ENCODE results near the gene CEP112. TPM values are rescaled to one million over a fixed set of nuclear protein-coding genes. Genes with fewer than 3 reads are reported as not detected.
A peak's percentile ranks its signal among the peaks of the same experiment; 100 is the strongest.
"Not testable (repeated sequence)": the region's sequence is repeated elsewhere in the genome, so short reads cannot be mapped to it uniquely, and the experiment has no call there.

The CEP112 gene
- total RNA-seq, 1 donor from 2014 or later = 20.7 TPM

- ATAC-seq (ENCODE audit: poor library complexity) (peak; percentile 90), DNase-seq (no peak)
- intact Hi-C loops (cut with DNase I) = loop anchor here (10.0 kb wide), 1 partner anchor 607 kb away; the partner anchor contains the start of gene AXIN2
These were observed 20.2 kb downstream of the CEP112 start for GRCh38 chr17:66171692-66172091.

GRCh38 chr17:66171172-66171571 is 20.8 kb downstream of the CEP112 start:
- ATAC-seq (ENCODE audit: poor library complexity) = no peak
- intact Hi-C loops (cut with DNase I) = loop anchor here (10.0 kb wide), 1 partner anchor 606 kb away; the partner anchor contains the start of gene AXIN2
- DNase-seq = no peak

GRCh38 chr17:66169839-66170238 is 22.1 kb downstream of the CEP112 start:
- ATAC-seq (ENCODE audit: poor library complexity) = no peak

GRCh38 chr17:66167189-66167815 is 24.6 kb downstream of the CEP112 start:
- intact Hi-C loops (cut with DNase I) = no loop called here
- ATAC-seq (ENCODE audit: poor library complexity) (no peak), DNase-seq (no peak)

More at GRCh38 chr17:66169839-66170238, 22.1 kb downstream of the CEP112 start:
- intact Hi-C loops (cut with DNase I) = loop anchor here (10.0 kb wide), 1 partner anchor 605 kb away; the partner anchor contains the start of gene AXIN2
- DNase-seq = no peak

- DNase-seq (no peak), ATAC-seq (ENCODE audit: poor library complexity) (no peak)
- intact Hi-C loops (cut with DNase I) = no loop called here
These were observed 26.3 kb downstream of the CEP112 start for GRCh38 chr17:66165537-66166123.

GRCh38 chr17:66155055-66155454 is 36.9 kb downstream of the CEP112 start:
- ATAC-seq (ENCODE audit: poor library complexity); intact Hi-C loops (cut with DNase I); DNase-seq: not testable (repeated sequence)

- DNase-seq (no peak), ATAC-seq (ENCODE audit: poor library complexity) (no peak)
- intact Hi-C loops (cut with DNase I) = no loop called here
These were observed 39.2 kb downstream of the CEP112 start for GRCh38 chr17:66152756-66153155.

- DNase-seq (no peak), ATAC-seq (ENCODE audit: poor library complexity) (no peak)
- intact Hi-C loops (cut with DNase I) = no loop called here
These were observed 41.2 kb downstream of the CEP112 start for GRCh38 chr17:66150708-66151107.

GRCh38 chr17:66149562-66149961 is 42.4 kb downstream of the CEP112 start:
- DNase-seq (no peak), ATAC-seq (ENCODE audit: poor library complexity) (no peak)

GRCh38 chr17:66146394-66146793 is 45.5 kb downstream of the CEP112 start:
- ATAC-seq (ENCODE audit: poor library complexity) (no peak), DNase-seq (no peak)
- intact Hi-C loops (cut with DNase I) = no loop called here

More at GRCh38 chr17:66149562-66149961, 42.4 kb downstream of the CEP112 start:
- intact Hi-C loops (cut with DNase I) = no loop called here

GRCh38 chr17:66143657-66144282 is 48.2 kb downstream of the CEP112 start:
- intact Hi-C loops (cut with DNase I) = no loop called here
- no peak for DNase-seq
- ATAC-seq (ENCODE audit: poor library complexity) = no peak

GRCh38 chr17:66142428-66142827 is 49.5 kb downstream of the CEP112 start:
- no peak for ATAC-seq (ENCODE audit: poor library complexity)
- intact Hi-C loops (cut with DNase I) = no loop called here
- DNase-seq = no peak

GRCh38 chr17:66138120-66138519 is 53.8 kb downstream of the CEP112 start:
- intact Hi-C loops (cut with DNase I) = no loop called here
- DNase-seq (no peak), ATAC-seq (ENCODE audit: poor library complexity) (no peak)

- no peak for ATAC-seq (ENCODE audit: poor library complexity)
These were observed 56.0 kb downstream of the CEP112 start for GRCh38 chr17:66135896-66136295.

GRCh38 chr17:66135219-66135618 is 56.7 kb downstream of the CEP112 start:
- ATAC-seq (ENCODE audit: poor library complexity) (no peak), DNase-seq (no peak)
- intact Hi-C loops (cut with DNase I) = no loop called here

More at GRCh38 chr17:66135896-66136295, 56.0 kb downstream of the CEP112 start:
- intact Hi-C loops (cut with DNase I) = no loop called here
- DNase-seq = no peak

GRCh38 chr17:66129759-66130158 is 62.2 kb downstream of the CEP112 start:
- no peak for DNase-seq
- ATAC-seq (ENCODE audit: poor library complexity) = no peak
- intact Hi-C loops (cut with DNase I) = no loop called here

GRCh38 chr17:66126231-66126630 is 65.7 kb downstream of the CEP112 start:
- DNase-seq (no peak), ATAC-seq (ENCODE audit: poor library complexity) (no peak)
- intact Hi-C loops (cut with DNase I) = no loop called here

- intact Hi-C loops (cut with DNase I) = no loop called here
- ATAC-seq (ENCODE audit: poor library complexity) (no peak), DNase-seq (no peak)
These were observed 68.8 kb downstream of the CEP112 start for GRCh38 chr17:66123163-66123562.

GRCh38 chr17:66115246-66115645 is 76.7 kb downstream of the CEP112 start:
- ATAC-seq (ENCODE audit: poor library complexity) = no peak

GRCh38 chr17:66114609-66115008 is 77.3 kb downstream of the CEP112 start:
- DNase-seq (no peak), ATAC-seq (ENCODE audit: poor library complexity) (no peak)
- intact Hi-C loops (cut with DNase I) = no loop called here

More at GRCh38 chr17:66115246-66115645, 76.7 kb downstream of the CEP112 start:
- intact Hi-C loops (cut with DNase I) = no loop called here
- no peak for DNase-seq
